Measurements from ENCODE around the gene RAB20.

RAB20 gene

DNA sequence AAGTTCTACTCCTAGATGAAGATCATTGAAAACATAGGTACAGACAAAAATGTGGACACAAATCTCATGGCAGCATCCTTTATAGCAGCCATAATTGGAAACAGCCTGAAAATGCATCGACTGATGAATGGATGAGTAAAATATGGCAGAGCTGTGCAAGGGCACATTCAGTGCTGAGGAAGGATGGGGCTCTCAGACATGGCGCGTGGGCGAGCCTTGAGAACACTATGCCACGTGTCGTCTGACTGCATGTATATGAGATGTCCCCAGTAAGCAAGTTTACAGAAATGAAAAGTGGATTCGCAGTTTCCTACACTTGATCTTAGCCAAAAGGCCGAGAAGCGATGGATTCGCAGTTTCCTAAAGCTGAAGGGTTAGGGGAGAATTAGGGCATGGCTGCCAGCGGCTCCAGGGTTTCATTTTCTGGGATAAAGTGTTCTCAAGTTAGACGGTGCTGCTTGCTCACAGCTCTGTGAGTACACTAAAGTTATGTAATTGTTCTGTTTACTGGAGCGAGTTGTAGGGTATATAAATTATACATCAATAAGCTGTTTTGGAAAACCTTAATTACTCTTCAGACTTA is 78.0 kb downstream of the RAB20 start:
- TF ChIP-seq, protein P1, sequence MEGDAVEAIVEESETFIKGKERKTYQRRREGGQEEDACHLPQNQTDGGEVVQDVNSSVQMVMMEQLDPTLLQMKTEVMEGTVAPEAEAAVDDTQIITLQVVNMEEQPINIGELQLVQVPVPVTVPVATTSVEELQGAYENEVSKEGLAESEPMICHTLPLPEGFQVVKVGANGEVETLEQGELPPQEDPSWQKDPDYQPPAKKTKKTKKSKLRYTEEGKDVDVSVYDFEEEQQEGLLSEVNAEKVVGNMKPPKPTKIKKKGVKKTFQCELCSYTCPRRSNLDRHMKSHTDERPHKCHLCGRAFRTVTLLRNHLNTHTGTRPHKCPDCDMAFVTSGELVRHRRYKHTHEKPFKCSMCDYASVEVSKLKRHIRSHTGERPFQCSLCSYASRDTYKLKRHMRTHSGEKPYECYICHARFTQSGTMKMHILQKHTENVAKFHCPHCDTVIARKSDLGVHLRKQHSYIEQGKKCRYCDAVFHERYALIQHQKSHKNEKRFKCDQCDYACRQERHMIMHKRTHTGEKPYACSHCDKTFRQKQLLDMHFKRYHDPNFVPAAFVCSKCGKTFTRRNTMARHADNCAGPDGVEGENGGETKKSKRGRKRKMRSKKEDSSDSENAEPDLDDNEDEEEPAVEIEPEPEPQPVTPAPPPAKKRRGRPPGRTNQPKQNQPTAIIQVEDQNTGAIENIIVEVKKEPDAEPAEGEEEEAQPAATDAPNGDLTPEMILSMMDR (conservative IDR thresholded peaks at IDR 0.05; ENCODE audit: low read length) = no peak
- no peak for TF ChIP-seq EZH2phosphoT487 (IDR thresholded peaks at IDR 0.05; ENCODE audit: borderline replicate concordance)
- H3K9ac ChIP-seq (ENCODE audit: low read depth, low read length, poor library complexity, severe bottlenecking) = no peak overlapping the region

DNA sequence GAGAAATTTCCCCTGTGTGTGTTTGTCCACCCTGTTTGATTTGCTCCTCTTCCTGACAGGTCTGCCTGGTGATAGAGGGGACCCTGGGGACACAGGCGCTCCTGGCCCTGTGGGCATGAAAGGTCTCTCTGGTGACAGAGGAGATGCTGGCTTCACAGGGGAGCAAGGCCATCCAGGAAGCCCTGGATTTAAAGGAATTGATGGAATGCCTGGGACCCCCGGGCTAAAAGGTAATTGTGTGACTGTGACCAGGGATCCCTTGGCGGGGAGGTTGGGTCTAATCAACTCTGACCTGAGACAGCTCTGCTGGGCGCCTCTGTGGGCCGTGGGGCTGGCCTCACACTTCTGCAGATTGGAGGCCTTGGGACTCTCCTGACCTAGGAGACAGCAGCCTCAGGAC is 81.4 kb downstream of the RAB20 start:
- no peaks in the 10 kb centered on the region for H3K36me3 ChIP-seq (ENCODE audit: insufficient read depth, low read length)
- no peak overlapping the region for H2AFZ ChIP-seq (ENCODE audit: low read length)
- no peaks in the 10 kb centered on the region for H3K9me2 ChIP-seq (replicated peaks; ENCODE audit: low read depth, low read length)
- H3K9me3 ChIP-seq (ENCODE audit: insufficient read depth, low read depth, low read length) = no peaks in the 10 kb centered on the region
- no peaks in the 10 kb centered on the region for H3K4me1 ChIP-seq (ENCODE audit: insufficient read depth, low read length, poor library complexity, severe bottlenecking)
- H3K4me3 ChIP-seq (ENCODE audit: low read length, poor library complexity, severe bottlenecking) = no peak overlapping the region
- no peak for TF ChIP-seq EZH2phosphoT487 (IDR thresholded peaks at IDR 0.05; ENCODE audit: borderline replicate concordance)
- TF ChIP-seq, protein P1 (conservative IDR thresholded peaks at IDR 0.05; ENCODE audit: low read length) = no peak
- no peaks in the 10 kb centered on the region for H3F3A ChIP-seq (ENCODE audit: low read depth)
- H3K79me2 ChIP-seq (ENCODE audit: insufficient read depth, low read length) = no peaks in the 10 kb centered on the region
- no peaks in the 10 kb centered on the region for H3K27me3 ChIP-seq (ENCODE audit: insufficient read depth, low read length, poor library complexity, severe bottlenecking)
- no peak overlapping the region for H3K4me2 ChIP-seq (ENCODE audit: low read depth, low read length, poor library complexity, severe bottlenecking)
- no peak overlapping the region for H3K9ac ChIP-seq (ENCODE audit: low read depth, low read length, poor library complexity, severe bottlenecking)
- H4K20me1 ChIP-seq (ENCODE audit: insufficient read depth, low read length, poor library complexity, severe bottlenecking) = no peaks in the 10 kb centered on the region

More for the DNA sequence above, 78.0 kb downstream of the RAB20 start:
- Histone ChIP-seq H3K27me3 (ENCODE audit: insufficient read depth, low read length, poor library complexity, severe bottlenecking) (no peaks in the 10 kb centered on the region), H2AFZ (ENCODE audit: low read length) (no peak overlapping the region), H3K36me3 (ENCODE audit: insufficient read depth, low read length) (no peaks in the 10 kb centered on the region), H3K4me3 (ENCODE audit: low read length, poor library complexity, severe bottlenecking) (no peak overlapping the region), H3K4me1 (ENCODE audit: insufficient read depth, low read length, poor library complexity, severe bottlenecking) (no peaks in the 10 kb centered on the region), H3K4me2 (ENCODE audit: low read depth, low read length, poor library complexity, severe bottlenecking) (no peak overlapping the region), H3F3A (ENCODE audit: low read depth) (no peaks in the 10 kb centered on the region), H4K20me1 (ENCODE audit: insufficient read depth, low read length, poor library complexity, severe bottlenecking) (no peaks in the 10 kb centered on the region), H3K9me3 (ENCODE audit: insufficient read depth, low read depth, low read length) (no peaks in the 10 kb centered on the region), H3K9me2 (replicated peaks; ENCODE audit: low read depth, low read length) (no peaks in the 10 kb centered on the region), H3K79me2 (ENCODE audit: insufficient read depth, low read length) (no peaks in the 10 kb centered on the region)

DNA sequence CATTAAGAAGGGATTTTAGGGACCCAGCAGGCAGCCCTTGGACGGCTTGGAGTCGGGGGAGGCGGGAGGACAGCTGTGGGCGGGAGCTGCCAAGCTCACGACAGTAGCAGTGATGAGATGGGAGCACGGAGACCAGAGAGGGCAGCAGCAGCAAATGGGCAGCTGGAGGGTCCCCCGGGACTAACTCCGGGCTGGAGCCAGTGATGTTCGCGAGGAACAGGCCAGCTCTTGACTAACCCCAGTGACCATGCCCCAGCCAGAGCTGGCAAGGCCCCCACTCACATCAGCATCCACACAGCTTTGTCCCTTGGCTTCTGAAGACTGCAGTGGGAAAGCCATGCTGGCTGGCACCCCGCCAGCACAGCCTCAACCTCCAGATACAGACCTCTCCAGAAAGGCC is 81.9 kb downstream of the RAB20 start:
- Histone ChIP-seq H4K20me1 (ENCODE audit: insufficient read depth, low read length, poor library complexity, severe bottlenecking) (no peaks in the 10 kb centered on the region), H3K9me2 (replicated peaks; ENCODE audit: low read depth, low read length) (no peaks in the 10 kb centered on the region), H3K9ac (ENCODE audit: low read depth, low read length, poor library complexity, severe bottlenecking) (no peak overlapping the region), H3K36me3 (ENCODE audit: insufficient read depth, low read length) (no peaks in the 10 kb centered on the region), H3K4me3 (ENCODE audit: low read length, poor library complexity, severe bottlenecking) (no peak overlapping the region), H2AFZ (ENCODE audit: low read length) (no peak overlapping the region), H3K4me1 (ENCODE audit: insufficient read depth, low read length, poor library complexity, severe bottlenecking) (no peaks in the 10 kb centered on the region), H3K9me3 (ENCODE audit: insufficient read depth, low read depth, low read length) (no peaks in the 10 kb centered on the region), H3K79me2 (ENCODE audit: insufficient read depth, low read length) (no peaks in the 10 kb centered on the region), H3K27me3 (ENCODE audit: insufficient read depth, low read length, poor library complexity, severe bottlenecking) (no peaks in the 10 kb centered on the region), H3K4me2 (ENCODE audit: low read depth, low read length, poor library complexity, severe bottlenecking) (no peak overlapping the region), H3F3A (ENCODE audit: low read depth) (no peaks in the 10 kb centered on the region)
- no peak for TF ChIP-seq EZH2phosphoT487 (IDR thresholded peaks at IDR 0.05; ENCODE audit: borderline replicate concordance)
- TF ChIP-seq, protein P1 (conservative IDR thresholded peaks at IDR 0.05; ENCODE audit: low read length) = no peak
